GM10248 (cell line): ENCODE data around the gene OSBPL8.

Source experiments
- CTCF ChIA-PET: fragments of 300-600 bp; sonication (Branson Sonifier 250); formaldehyde crosslinking; extraction: SDS; loops from one replicate; lab custom pipeline; 2021; ENCODE audit warnings: antibody characterized with exemption; lab: Yijun Ruan, JAX
- POLR2A ChIA-PET: fragments of 350-650 bp; sonication (Branson Sonifier 250); formaldehyde crosslinking; extraction: SDS; loops from one replicate; lab custom pipeline; 2020; ENCODE audit warnings: antibody characterized with exemption; lab: Yijun Ruan, JAX
- DNase-seq: peaks from one replicate; pipeline ENCODE4 v3.0.0; 2012; ENCODE audit errors: extremely low spot score
- CTCF ChIP-seq: IDR thresholded peaks from 2 replicates; pipeline ENCODE4 v1.5.1; 2012; ENCODE audit warnings: mild to moderate bottlenecking, low read depth; ENCODE audit errors: extremely low read depth, missing control alignments, control extremely low read depth

OSBPL8 gene

GRCh38 chr12:76545486-76545885 lies 14.1 kb downstream of the OSBPL8 start:
- CTCF ChIA-PET, result interaction anchor here (1.9 to 2.2 kb wide), 2 partner anchors 11 to 17 kb away, joined by 4 to 8 read pairs; no protein-coding TSS in a partner anchor
- DNase-seq, result no peak
- POLR2A ChIA-PET, result no interaction called here
- no peak for TF ChIP-seq CTCF

GRCh38 chr12:76544601-76545261 lies 14.8 kb downstream of the OSBPL8 start:
- ChIA-PET POLR2A (no interaction called here), CTCF (interaction anchor here (0.9 to 2.2 kb wide), 4 partner anchors 8 to 77 kb away, joined by 3 to 8 read pairs (median 4); no protein-coding TSS in a partner anchor)
- TF ChIP-seq CTCF, result no peak
- no peak for DNase-seq

GRCh38 chr12:76543813-76544347 lies 15.7 kb downstream of the OSBPL8 start:
- ChIA-PET CTCF (interaction anchor here (1.0 kb wide), 1 partner anchor 9 kb away, joined by 3 read pairs; no protein-coding TSS in a partner anchor), POLR2A (no interaction called here)
- no peak for TF ChIP-seq CTCF
- DNase-seq, result no peak

- CTCF ChIA-PET, result no interaction called here
- no peak for TF ChIP-seq CTCF
- no peak for DNase-seq
- POLR2A ChIA-PET, result no interaction called here
Measured at GRCh38 chr12:76542908-76543307, 16.7 kb downstream of the OSBPL8 start.

GRCh38 chr12:76539727-76540126 lies 19.8 kb downstream of the OSBPL8 start:
- ChIA-PET POLR2A (no interaction called here), CTCF (no interaction called here)
- no peak for TF ChIP-seq CTCF
- no peak for DNase-seq

- no peak for TF ChIP-seq CTCF
- CTCF ChIA-PET, result no interaction called here
- POLR2A ChIA-PET, result no interaction called here
- no peak for DNase-seq
Measured at GRCh38 chr12:76537923-76538322, 21.6 kb downstream of the OSBPL8 start.

GRCh38 chr12:76536546-76536945 lies 23.0 kb downstream of the OSBPL8 start:
- DNase-seq, result no peak
- CTCF ChIA-PET, result no interaction called here
- no peak for TF ChIP-seq CTCF
- POLR2A ChIA-PET, result no interaction called here
